Gastroesophageal sphincter (tissue), 3 donors: ENCODE results near the gene RIMBP2.

Source experiments
- EP300 ChIP-seq: sonication (generic); formaldehyde crosslinking; IDR thresholded peaks from one replicate; pipeline ENCODE4 v1.6.1; 2017; ENCODE audit warnings: antibody characterized with exemption, mild to moderate bottlenecking
- POLR2A ChIP-seq, 2 donors: fragments of 450-650 bp; IDR thresholded peaks; one replicate each; pipeline ENCODE4 v1.6.1; 2017; ENCODE audit warnings: antibody characterized with exemption in 2 of 2, mild to moderate bottlenecking in 2 of 2, moderate library complexity in 1 of 2
- POLR2AphosphoS5 ChIP-seq: sonication (generic); formaldehyde crosslinking; IDR thresholded peaks from one replicate; pipeline ENCODE4 v1.6.1; 2017; ENCODE audit warnings: antibody characterized with exemption
- TF ChIP-seq, protein P1 (sequence below), 4 experiments: fragments of 200-600 bp in 2 of 4; fragments of 450-650 bp in 2 of 4; sonication (generic) in 1 of 4; IDR thresholded peaks; one replicate each; pipeline ENCODE4 v1.5.1; 2017 to 2019; ENCODE audit warnings: antibody characterized with exemption in 4 of 4, mild to moderate bottlenecking in 2 of 4, moderate library complexity in 2 of 4

DNA sequence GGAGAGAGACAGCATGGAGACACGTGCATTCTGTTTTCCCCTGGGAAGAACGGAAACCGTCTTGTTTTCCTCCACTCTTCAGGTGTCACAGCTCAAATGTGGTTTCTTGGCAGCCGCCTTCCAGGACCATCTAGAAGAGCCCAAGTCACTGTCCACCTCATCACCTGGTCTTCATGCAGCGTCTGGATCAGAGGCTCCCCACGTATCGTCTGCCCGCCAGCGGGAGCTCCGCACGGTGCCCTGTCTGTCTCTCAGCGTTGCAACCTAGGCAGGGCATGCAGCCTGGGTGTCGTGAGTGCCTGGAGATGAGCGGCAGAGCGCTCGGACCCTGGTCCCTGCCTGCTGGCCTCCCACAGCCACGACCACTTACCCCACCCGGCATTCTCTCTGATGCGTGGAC, 260.9 kb downstream of the RIMBP2 start:
- TF ChIP-seq, protein P1, sequence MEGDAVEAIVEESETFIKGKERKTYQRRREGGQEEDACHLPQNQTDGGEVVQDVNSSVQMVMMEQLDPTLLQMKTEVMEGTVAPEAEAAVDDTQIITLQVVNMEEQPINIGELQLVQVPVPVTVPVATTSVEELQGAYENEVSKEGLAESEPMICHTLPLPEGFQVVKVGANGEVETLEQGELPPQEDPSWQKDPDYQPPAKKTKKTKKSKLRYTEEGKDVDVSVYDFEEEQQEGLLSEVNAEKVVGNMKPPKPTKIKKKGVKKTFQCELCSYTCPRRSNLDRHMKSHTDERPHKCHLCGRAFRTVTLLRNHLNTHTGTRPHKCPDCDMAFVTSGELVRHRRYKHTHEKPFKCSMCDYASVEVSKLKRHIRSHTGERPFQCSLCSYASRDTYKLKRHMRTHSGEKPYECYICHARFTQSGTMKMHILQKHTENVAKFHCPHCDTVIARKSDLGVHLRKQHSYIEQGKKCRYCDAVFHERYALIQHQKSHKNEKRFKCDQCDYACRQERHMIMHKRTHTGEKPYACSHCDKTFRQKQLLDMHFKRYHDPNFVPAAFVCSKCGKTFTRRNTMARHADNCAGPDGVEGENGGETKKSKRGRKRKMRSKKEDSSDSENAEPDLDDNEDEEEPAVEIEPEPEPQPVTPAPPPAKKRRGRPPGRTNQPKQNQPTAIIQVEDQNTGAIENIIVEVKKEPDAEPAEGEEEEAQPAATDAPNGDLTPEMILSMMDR (IDR thresholded peaks at IDR 0.05): no peak
- TF ChIP-seq EP300 (no peak), POLR2A (IDR thresholded peaks at IDR 0.05) (no peak), POLR2AphosphoS5 (no peak)
